GM19240 (cell line): ENCODE data around the gene SNX33.
A peak's percentile ranks its signal among the peaks of the same experiment; 100 is the strongest.
"Not testable (repeated sequence)": the region's sequence is repeated elsewhere in the genome, so short reads cannot be mapped to it uniquely, and the experiment has no call there.

ENCODE experiments used
- DNase-seq: peaks from one replicate; pipeline ENCODE4 v3.0.0; 2011; ENCODE audit warnings: low spot score; ENCODE audit not compliant: insufficient read length

Gene SNX33

GRCh38 chr15:75647370-75648155 lies at the start of gene SNX33:
Gene SNX33, plus strand, starts transcription at chr15:75647912. Its CDS starts 1,191 bp downstream, at chr15:75649103.
- DNase-seq = no peak

GRCh38 chr15:75598361-75598760 lies 49.4 kb upstream of the SNX33 start:
- DNase-seq = no peak

DNA sequence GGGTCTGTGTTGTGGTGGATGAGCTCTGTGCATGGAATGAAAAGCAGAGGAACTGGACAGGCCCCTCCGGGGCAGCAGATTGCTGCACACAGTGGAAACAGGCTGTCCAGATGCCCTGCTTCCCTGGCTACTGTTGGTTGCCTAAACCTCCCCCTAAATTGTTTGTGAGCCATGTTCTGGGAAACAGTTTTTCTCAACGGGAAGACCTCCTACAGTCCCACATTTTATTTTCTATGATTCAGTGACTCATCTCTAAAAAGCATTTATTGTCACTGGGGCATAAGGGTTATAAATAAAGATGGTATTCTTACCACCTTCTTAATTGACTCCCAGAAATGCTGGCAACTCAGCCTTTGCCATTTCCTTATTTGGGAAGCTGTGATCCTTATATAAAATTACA lies 48.3 kb upstream of the SNX33 start:
- no peak for DNase-seq

GRCh38 chr15:75606026-75606425 lies 41.7 kb upstream of the SNX33 start:
- no peak for DNase-seq

- DNase-seq = no peak
Observed at GRCh38 chr15:75606711-75607699, 40.7 kb upstream of the SNX33 start.

DNA sequence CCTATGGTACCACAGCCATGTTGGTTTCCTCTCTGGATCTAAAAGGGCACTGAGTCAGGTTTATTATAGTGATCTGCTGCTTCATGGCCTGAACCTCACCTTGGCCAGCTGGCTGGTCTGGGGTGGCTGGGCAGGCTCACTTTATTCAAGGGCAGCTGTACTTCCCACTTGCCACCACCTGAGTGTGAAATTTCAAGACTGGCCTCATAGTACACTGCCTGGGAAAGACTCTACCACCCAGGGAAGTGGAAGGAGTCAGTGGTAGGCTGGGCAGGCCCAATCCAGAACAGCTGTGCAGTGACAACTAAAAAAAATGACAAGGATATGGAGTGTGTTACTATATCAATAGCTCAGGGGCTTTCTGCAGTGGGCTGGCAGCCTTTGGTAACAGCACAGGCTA lies 30.9 kb upstream of the SNX33 start:
- no peak for DNase-seq

- no peak for DNase-seq
Observed at GRCh38 chr15:75620058-75620820, 27.5 kb upstream of the SNX33 start.

GRCh38 chr15:75620841-75621391 lies 26.8 kb upstream of the SNX33 start:
- DNase-seq = no peak

- no peak for DNase-seq
Observed at GRCh38 chr15:75622505-75622904, 25.2 kb upstream of the SNX33 start.

GRCh38 chr15:75625542-75626347 lies 22.0 kb upstream of the SNX33 start, which contains the start of gene SNUPN:
Gene SNUPN, minus strand, starts transcription at chr15:75625725. Its CDS starts 4,674 bp downstream, at chr15:75621051.
- DNase-seq = peak; percentile 97

DNA sequence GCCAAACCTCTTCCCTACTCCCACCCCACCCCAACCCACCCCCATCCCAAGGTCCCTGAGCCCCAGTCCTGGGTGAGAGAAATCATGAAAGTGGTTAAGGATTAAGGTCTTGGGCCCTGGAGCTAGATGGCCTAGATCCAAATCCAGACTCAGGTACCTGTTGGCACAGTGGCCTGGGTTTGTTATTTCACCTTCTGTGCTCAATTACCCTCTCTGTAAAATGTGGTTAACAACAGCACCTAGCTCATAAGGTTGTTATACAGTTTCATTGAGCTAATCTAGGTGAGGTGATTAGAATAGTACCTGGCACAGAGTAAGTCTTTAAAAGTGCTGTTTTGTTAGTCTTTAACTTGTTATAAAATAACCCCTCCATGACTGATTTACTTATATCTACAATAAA lies 15.8 kb upstream of the SNX33 start:
- no peak for DNase-seq

- DNase-seq = not testable (repeated sequence)
Observed at GRCh38 chr15:75633922-75634321, 13.8 kb upstream of the SNX33 start.

DNA sequence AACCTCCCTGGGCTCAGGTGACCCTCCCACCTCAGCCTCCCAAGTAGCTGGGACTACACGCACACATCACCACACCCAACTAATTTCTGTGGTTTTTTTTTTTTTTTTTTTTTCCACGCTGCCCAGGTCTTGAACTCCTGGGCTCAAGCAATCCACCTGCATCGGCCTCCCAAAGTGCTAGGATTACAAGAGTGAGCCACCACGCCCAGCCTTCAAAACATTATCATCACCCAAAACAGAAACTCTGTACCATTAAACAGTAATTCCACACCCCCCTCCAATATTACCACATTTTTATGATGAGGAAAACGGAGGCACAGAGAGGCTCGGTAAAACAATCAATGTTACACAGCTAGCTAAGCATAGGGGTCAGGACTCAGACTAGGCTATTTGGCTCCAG lies 11.7 kb upstream of the SNX33 start:
- no peak for DNase-seq

- no peak for DNase-seq
Observed at GRCh38 chr15:75637245-75638009, 10.3 kb upstream of the SNX33 start.

DNA sequence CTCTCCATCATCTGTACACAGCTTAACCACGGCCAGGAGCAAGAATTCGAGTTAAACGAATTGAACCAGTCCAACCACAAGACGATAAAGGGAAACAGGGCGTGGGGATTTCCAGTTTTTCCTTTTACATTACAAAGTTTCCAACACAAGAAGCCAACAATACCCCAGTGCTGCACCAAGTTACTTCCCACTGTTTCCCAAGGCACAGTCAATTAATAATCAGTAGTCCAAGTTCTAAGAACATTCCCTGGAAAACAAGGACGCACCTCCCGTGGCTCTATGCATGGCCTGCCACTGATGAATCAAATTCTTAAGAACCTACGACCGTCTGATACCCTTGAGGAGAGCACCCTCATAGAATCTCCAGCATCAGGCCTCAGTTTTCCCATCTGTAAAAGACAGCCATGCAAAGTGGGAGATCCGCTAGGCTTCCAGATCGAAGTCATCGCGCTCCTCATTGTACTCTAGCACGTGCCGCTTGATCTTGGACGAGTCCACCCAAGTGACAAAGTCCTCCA lies 8.5 kb upstream of the SNX33 start:
- DNase-seq = no peak

GRCh38 chr15:75639709-75640482 lies 7.8 kb upstream of the SNX33 start, which contains the start of gene IMP3:
Gene IMP3, minus strand, starts transcription at chr15:75640224. Its CDS starts 56 bp downstream, at chr15:75640168.
- peak; percentile 95 for DNase-seq

DNA sequence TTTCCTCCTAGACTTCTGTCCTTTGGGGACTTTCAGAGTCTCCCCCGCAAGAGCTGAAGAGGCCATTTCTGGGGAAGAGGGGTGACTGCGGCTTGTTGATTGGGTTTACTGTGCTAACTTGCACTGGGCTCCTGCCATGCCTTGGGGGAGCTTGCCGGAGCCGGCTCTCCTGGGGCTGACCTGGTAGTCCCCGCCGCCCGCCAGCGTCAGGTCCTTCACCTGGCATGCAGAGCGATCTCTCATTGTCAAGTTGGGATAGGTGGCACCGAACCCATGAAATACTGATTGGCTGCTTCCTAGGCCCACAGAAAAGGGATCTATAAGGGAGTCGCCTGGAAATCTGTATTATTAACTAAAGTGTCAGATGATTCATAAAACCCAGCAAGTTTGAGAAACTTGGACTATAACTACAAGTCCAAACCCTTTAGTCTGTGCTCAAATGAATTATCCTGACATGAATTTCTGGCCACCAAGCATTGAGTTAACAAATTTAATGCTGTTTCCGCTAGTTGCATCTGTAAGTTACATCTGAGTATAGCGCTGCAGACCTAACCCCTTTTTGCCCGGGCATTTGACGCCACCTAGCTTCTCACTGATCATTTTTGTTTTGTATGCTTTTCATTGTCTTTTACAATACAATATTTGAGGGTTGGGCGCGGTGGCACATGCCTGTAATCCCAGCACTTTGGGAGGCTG lies 7.1 kb upstream of the SNX33 start:
- DNase-seq = no peak

- no peak for DNase-seq
Observed at GRCh38 chr15:75641179-75641503, 6.6 kb upstream of the SNX33 start.
